PFSK-1 (cell line): ENCODE measurements around the gene C2.

Experiments used
- FOXP2 ChIP-seq: optimal IDR thresholded peaks from 2 replicates; pipeline ENCODE3; 2011; ENCODE audit warnings: borderline replicate concordance, control low read depth, inconsistent platforms; ENCODE audit not compliant: insufficient read depth; ENCODE audit errors: extremely low read length, extremely low read depth
- POLR2AphosphoS5 ChIP-seq: IDR thresholded peaks from 2 replicates; pipeline ENCODE4 v1.6.1; 2012; ENCODE audit warnings: low read depth, mild to moderate bottlenecking, control low read depth, low read length, moderate library complexity
- REST ChIP-seq, 2 experiments: IDR thresholded peaks; 2 replicates each; pipeline versions ENCODE4 v1.6.1 to v1.8.0; 2011 to 2012; ENCODE audit warnings: low read depth in 2 of 2, low read length in 2 of 2, control low read depth in 1 of 2, inconsistent platforms in 1 of 2, mild to moderate bottlenecking in 1 of 2, moderate library complexity in 1 of 2; ENCODE audit not compliant: insufficient read depth in 1 of 2
- SIN3A ChIP-seq: IDR thresholded peaks from 2 replicates; pipeline ENCODE4 v1.6.1; 2012; ENCODE audit warnings: mild to moderate bottlenecking, low read length, moderate library complexity, borderline replicate concordance; ENCODE audit not compliant: insufficient read depth
- TAF1 ChIP-seq: IDR thresholded peaks from 2 replicates; pipeline ENCODE4 v1.6.1; 2012; ENCODE audit warnings: low read length, control low read depth, borderline replicate concordance; ENCODE audit not compliant: insufficient read depth

The C2 gene

GRCh38 chr6:31935823-31936222, 8.3 kb downstream of the C2 start:
- TF ChIP-seq REST (IDR thresholded peaks at IDR 0.05; ENCODE audit: insufficient read depth in 1 of 2, low read depth in 2 of 2, low read length in 2 of 2) (no peak), FOXP2 (no peak), SIN3A (no peak), TAF1 (no peak), POLR2AphosphoS5 (no peak)

- TF ChIP-seq REST (IDR thresholded peaks at IDR 0.05; ENCODE audit: insufficient read depth in 1 of 2, low read depth in 2 of 2, low read length in 2 of 2) (no peak), SIN3A (no peak), FOXP2 (no peak), TAF1 (no peak), POLR2AphosphoS5 (no peak)
These were observed 12.7 kb downstream of the C2 start for GRCh38 chr6:31940256-31940664.

GRCh38 chr6:31943742-31944141, 16.2 kb downstream of the C2 start:
- no peak for TF ChIP-seq POLR2AphosphoS5
- TF ChIP-seq FOXP2 = no peak
- no peak for TF ChIP-seq REST (IDR thresholded peaks at IDR 0.05; ENCODE audit: insufficient read depth in 1 of 2, low read depth in 2 of 2, low read length in 2 of 2)
- TF ChIP-seq TAF1 = no peak
- TF ChIP-seq SIN3A = no peak

GRCh38 chr6:31945154-31945506, 17.6 kb downstream of the C2 start:
- TF ChIP-seq REST (IDR thresholded peaks at IDR 0.05; ENCODE audit: insufficient read depth in 1 of 2, low read depth in 2 of 2, low read length in 2 of 2) = no peak
- no peak for TF ChIP-seq FOXP2
- no peak for TF ChIP-seq POLR2AphosphoS5
- TF ChIP-seq SIN3A = no peak
- TF ChIP-seq TAF1 = no peak
